Adrenal gland (tissue), 12 donors: ENCODE data around the gene SYT3. TPM values are rescaled to one million over a fixed set of nuclear protein-coding genes. Genes with fewer than 3 reads are reported as not detected.

ENCODE experiments used
- DNase-seq, 7 donors: peaks; one replicate each; pipeline ENCODE4 v3.0.0-alpha.2; 2019 to 2020
- H3K27ac ChIP-seq, 5 donors: fragments of 200-600 bp; sonication (generic) in 4 of 5; 1 replicate in 3 of 5; 2 replicates in 2 of 5; pipeline versions ENCODE4 v1.5.1 to v1.8.0; 2016 to 2020; ENCODE audit warnings: mild to moderate bottlenecking in 1 of 5
- H3K27me3 ChIP-seq: fragments of 200-600 bp; 2 replicates; pipeline ENCODE4 v1.8.0; 2021
- H3K36me3 ChIP-seq, 2 donors: fragments of 200-600 bp; replicated peaks in 1 of 2; 1 replicate in 1 of 2; 2 replicates in 1 of 2; pipeline versions ENCODE4 v1.5.1 to v1.8.0; 2018 to 2022
- H3K4me1 ChIP-seq, 2 donors: fragments of 200-600 bp; replicated peaks in 1 of 2; 1 replicate in 1 of 2; 2 replicates in 1 of 2; pipeline versions ENCODE4 v1.5.1 to v1.8.0; 2018 to 2021
- H3K4me3 ChIP-seq, 4 donors: fragments of 200-600 bp; sonication (generic) in 3 of 4; one replicate each; pipeline ENCODE4 v1.5.1; 2016 to 2018
- H3K9me3 ChIP-seq, 3 donors: fragments of 200-600 bp; sonication (generic) in 1 of 3; replicated peaks in 1 of 3; 1 replicate in 2 of 3; 2 replicates in 1 of 3; pipeline versions ENCODE4 v1.5.1 to v1.8.0; 2016 to 2021
- POLR2A ChIP-seq, 2 donors: fragments of 450-650 bp; IDR thresholded peaks; one replicate each; pipeline ENCODE4 v1.6.1; 2017; ENCODE audit warnings: antibody characterized with exemption in 2 of 2, mild to moderate bottlenecking in 2 of 2, moderate library complexity in 1 of 2
- WGBS, 4 donors: extraction: QIAGEN DNeasy Blood & Tissue Kit in 2 of 4; methylation state at CpG; one replicate each; pipeline versions ENCODE4 v1.1.5 to v1.1.7; 2013 to 2017; 5-methylcytosine and 5-hydroxymethylcytosine counted together
- intact Hi-C, 2 donors: fragments of 100-400 bp; cut with DNase I; formaldehyde crosslinking; loops; one replicate each; pipeline versions ENCODE4 v1.14.1 to v1.15.0; 2022 to 2023
- polyA plus RNA-seq, 3 donors: library from polyadenylated mRNA; stranded (reverse); fragments of 200-250 nt in 2 of 3; fragments of 350-450 nt in 1 of 3; fragmentation: Illumina TruSeq in 1 of 3; extraction: RNeasy Lipid Tissue Mini Kit (QIAGEN cat#74804) in 1 of 3; gene quantifications; one replicate each; pipeline ENCODE4 v1.2.3, GENCODE V29; 2013 to 2014
- total RNA-seq, 9 donors: library from RNA; depleted of rRNA in 4 of 9; stranded (reverse); fragments of >200 nt in 4 of 9; fragments of 120-200 nt in 1 of 9; fragmentation: NEBNext Ultra II Directional in 1 of 9; extraction: Animal tissue kit (Norgen Biotek cat#: 25700) in 1 of 9; gene quantifications; one replicate each; pipeline versions ENCODE4 v1.1.0 to v1.2.4, GENCODE V29; 2013 to 2023
- TF ChIP-seq, protein P1 (sequence below), 6 experiments: fragments of 450-650 bp in 4 of 6; fragments of 200-600 bp in 2 of 6; sonication (generic) in 1 of 6; IDR thresholded peaks; 1 replicate in 5 of 6; 2 replicates in 1 of 6; pipeline versions ENCODE4 v1.5.1 to v1.8.0; 2016 to 2021; ENCODE audit warnings: antibody characterized with exemption in 6 of 6, mild to moderate bottlenecking in 2 of 6, moderate library complexity in 1 of 6
- donor health status: healthy with polysubstance abuse.
- donor health status: Bipolar disorder and iron deficiency.
- donor health status: DM: yes; HTN: yes; CAD: no.
- donor health status: DM: no; HTN: no; CAD: no.
- donor health status: DM: no; HTN: no; CAD: no.
- donor health status: DM: yes; HTN: yes; CAD: no.

The SYT3 gene
- total and polyA plus RNA-seq, 12 donors: 0.26 to 3.4 (median 0.75) TPM; not detected in 1

DNA sequence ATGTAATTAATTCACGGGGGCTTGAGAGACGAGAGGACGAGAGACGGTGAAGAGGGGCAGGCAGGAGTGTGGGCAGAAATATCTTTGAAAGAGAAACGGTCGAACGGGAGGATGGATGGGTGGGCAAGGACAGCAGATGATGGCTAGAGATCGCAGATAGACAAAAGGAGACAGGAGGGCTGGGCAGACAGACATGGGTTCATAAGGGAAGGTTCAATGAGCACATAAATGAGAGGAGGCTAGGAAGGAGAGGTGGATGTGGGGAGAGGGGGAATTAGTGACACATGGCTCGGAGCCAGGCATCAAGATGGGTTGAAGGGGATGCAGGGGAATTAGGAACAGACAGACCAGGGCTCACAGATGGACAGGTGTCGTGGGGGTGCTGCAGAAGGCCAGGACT is 1.1 kb downstream of the SYT3 start:
- peaks cover 5% of the 10 kb centered on the region for H3K27me3 ChIP-seq
- DNase-seq: no peak
- 32 to 50% (median 36%) methylated on average over 10 of the region's 10 CpGs for WGBS, 4 donors

DNA sequence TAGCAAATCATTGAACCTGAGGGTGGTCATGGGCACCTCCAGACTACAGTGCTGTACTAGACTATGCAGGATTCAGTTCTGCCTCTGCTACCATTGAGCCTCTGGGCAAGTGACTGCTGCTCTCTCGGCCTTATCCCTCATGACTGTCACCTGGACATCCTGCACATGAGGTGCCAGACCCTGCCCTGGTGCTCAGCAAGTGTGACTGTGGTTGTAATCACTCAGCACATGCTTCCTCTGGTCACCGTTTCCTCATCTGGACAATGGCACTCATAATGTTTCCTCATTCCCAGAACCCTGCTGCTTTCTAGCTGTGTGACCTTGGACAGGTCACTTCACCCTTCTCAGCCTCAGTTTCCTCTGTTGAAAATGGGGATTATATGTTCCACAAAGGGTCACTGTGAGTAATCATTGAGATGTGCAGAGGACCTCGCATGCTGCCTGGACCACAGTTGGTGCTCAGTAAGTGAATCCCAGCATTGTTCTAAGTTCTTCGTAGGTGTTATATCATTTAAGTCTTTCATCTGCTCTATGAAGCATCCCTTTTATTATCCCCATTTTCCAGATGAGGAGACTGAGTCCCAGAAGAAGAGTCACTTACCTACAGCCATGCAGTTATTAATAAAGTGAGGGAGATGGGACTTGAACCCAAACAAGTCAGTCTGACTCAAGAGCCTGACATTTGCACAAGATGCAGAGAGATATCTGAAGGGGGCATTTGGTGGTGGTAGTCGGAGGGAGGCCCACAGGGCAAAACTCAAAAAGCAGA is 3.2 kb downstream of the SYT3 start:
- Histone ChIP-seq H3K9me3 (no peaks in the 10 kb centered on the region), H3K36me3 (no peaks in the 10 kb centered on the region), H3K4me1 (no peaks in the 10 kb centered on the region), H3K27me3 (no peaks in the 10 kb centered on the region), H3K27ac (no peak overlapping the region), H3K4me3 (no peak overlapping the region)
- WGBS, 4 donors: 67 to 79% (median 76%) methylated on average over 5 of the region's 5 CpGs
- TF ChIP-seq POLR2A (IDR thresholded peaks at IDR 0.05): no peak
- TF ChIP-seq, protein P1, sequence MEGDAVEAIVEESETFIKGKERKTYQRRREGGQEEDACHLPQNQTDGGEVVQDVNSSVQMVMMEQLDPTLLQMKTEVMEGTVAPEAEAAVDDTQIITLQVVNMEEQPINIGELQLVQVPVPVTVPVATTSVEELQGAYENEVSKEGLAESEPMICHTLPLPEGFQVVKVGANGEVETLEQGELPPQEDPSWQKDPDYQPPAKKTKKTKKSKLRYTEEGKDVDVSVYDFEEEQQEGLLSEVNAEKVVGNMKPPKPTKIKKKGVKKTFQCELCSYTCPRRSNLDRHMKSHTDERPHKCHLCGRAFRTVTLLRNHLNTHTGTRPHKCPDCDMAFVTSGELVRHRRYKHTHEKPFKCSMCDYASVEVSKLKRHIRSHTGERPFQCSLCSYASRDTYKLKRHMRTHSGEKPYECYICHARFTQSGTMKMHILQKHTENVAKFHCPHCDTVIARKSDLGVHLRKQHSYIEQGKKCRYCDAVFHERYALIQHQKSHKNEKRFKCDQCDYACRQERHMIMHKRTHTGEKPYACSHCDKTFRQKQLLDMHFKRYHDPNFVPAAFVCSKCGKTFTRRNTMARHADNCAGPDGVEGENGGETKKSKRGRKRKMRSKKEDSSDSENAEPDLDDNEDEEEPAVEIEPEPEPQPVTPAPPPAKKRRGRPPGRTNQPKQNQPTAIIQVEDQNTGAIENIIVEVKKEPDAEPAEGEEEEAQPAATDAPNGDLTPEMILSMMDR (IDR thresholded peaks at IDR 0.05): no peak
- DNase-seq: no peak
- intact Hi-C loops: no loop called here

More for the DNA sequence above, 1.1 kb downstream of the SYT3 start:
- no peaks in the 10 kb centered on the region for H3K9me3 ChIP-seq
- TF ChIP-seq POLR2A (IDR thresholded peaks at IDR 0.05): no peak
- TF ChIP-seq, protein P1 (IDR thresholded peaks at IDR 0.05): no peak
- H3K27ac ChIP-seq: no peak overlapping the region
- intact Hi-C loops: no loop called here
- H3K4me3 ChIP-seq: no peak overlapping the region
- H3K36me3 ChIP-seq: no peaks in the 10 kb centered on the region
- no peaks in the 10 kb centered on the region for H3K4me1 ChIP-seq

DNA sequence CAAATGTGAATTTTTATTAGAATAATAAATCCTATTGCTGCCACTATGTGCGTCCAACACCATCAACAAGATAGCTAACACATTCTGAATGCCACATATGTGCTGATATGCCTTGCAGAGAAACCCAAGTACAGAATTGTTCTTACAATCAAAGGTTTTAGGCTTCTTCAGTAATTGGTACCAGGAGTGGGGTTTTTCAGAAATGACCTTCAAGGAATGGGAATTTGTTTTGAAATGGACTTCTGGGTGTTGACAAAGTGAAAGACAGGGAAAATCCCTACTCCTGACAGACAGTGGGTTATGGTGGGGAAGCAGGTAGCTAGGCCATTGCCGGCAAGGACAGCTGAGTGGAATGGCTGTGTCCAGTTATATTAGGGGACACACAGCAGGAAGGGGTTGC is 5.7 kb downstream of the SYT3 start:
- intact Hi-C loops: no loop called here
- H3K36me3 ChIP-seq: no peaks in the 10 kb centered on the region
- 96 to 100% (median 96%) methylated on average over 2 of the region's 2 CpGs for WGBS, 4 donors
- H3K27me3 ChIP-seq: no peaks in the 10 kb centered on the region
- H3K4me1 ChIP-seq: no peaks in the 10 kb centered on the region
- no peak overlapping the region for H3K27ac ChIP-seq
- no peak overlapping the region for H3K4me3 ChIP-seq
- DNase-seq: no peak
- no peaks in the 10 kb centered on the region for H3K9me3 ChIP-seq
- TF ChIP-seq, protein P1 (IDR thresholded peaks at IDR 0.05): no peak
- no peak for TF ChIP-seq POLR2A (IDR thresholded peaks at IDR 0.05)

GRCh38 chr19:50633359-50633758 is 6.3 kb downstream of the SYT3 start:
- intact Hi-C loops: no loop called here
- H3K36me3 ChIP-seq: no peaks in the 10 kb centered on the region
- WGBS, 4 donors: 73 to 83% (median 79%) methylated on average over 2 of the region's 2 CpGs
- no peaks in the 10 kb centered on the region for H3K9me3 ChIP-seq
- H3K27me3 ChIP-seq: no peaks in the 10 kb centered on the region
- no peak overlapping the region for H3K27ac ChIP-seq
- H3K4me3 ChIP-seq: no peak overlapping the region
- no peak for DNase-seq
- TF ChIP-seq POLR2A (IDR thresholded peaks at IDR 0.05): no peak
- TF ChIP-seq, protein P1 (IDR thresholded peaks at IDR 0.05): no peak
- H3K4me1 ChIP-seq: no peaks in the 10 kb centered on the region
